Colonic mucosa (tissue), 4 donors: ENCODE measurements around the gene MTPN. TPM values are rescaled to one million over a fixed set of nuclear protein-coding genes. Genes with fewer than 3 reads are reported as not detected.

Experiments used
- DNase-seq: peaks from one replicate; pipeline ENCODE4 v3.0.0-alpha.2; 2020
- H3K27ac ChIP-seq: fragments of 200-600 bp; one replicate; pipeline ENCODE4 v1.8.0; 2021
- H3K27me3 ChIP-seq: fragments of 200-600 bp; one replicate; pipeline ENCODE4 v1.8.0; 2021
- H3K36me3 ChIP-seq: fragments of 200-600 bp; one replicate; pipeline ENCODE4 v1.8.0; 2021
- H3K4me1 ChIP-seq: fragments of 200-600 bp; one replicate; pipeline ENCODE4 v1.8.0; 2021; ENCODE audit warnings: mild to moderate bottlenecking
- H3K4me3 ChIP-seq: fragments of 200-600 bp; one replicate; pipeline ENCODE4 v1.8.0; 2021
- H3K9ac ChIP-seq, 2 donors: one replicate each; pipeline ENCODE4 v1.7.0; 2013; ENCODE audit warnings: control low read depth in 2 of 2, low read depth in 2 of 2, low read length in 2 of 2
- H3K9me3 ChIP-seq: fragments of 200-600 bp; one replicate; pipeline ENCODE4 v1.8.0; 2021
- CTCF ChIP-seq: fragments of 200-600 bp; IDR thresholded peaks from one replicate; pipeline ENCODE4 v1.8.0; 2022; ENCODE audit warnings: antibody characterized with exemption, mild to moderate bottlenecking
- intact Hi-C: fragments of 100-400 bp; cut with DNase I; formaldehyde crosslinking; loops from one replicate; pipeline ENCODE4 v1.14.1; 2022
- total RNA-seq, 2 donors: library from RNA; stranded (reverse); fragmentation: NEBNext Ultra II Directional in 1 of 2; extraction: Animal tissue kit (Norgen Biotek cat#: 25700) in 1 of 2; gene quantifications; one replicate each; pipeline ENCODE4 v1.2.1, GENCODE V29; 2021
- donor health status: healthy.
- donor health status: DM: no; HTN: no; CAD: no.
- donor health status: DM: no; HTN: no; CAD: no.

MTPN gene
- total RNA-seq, 2 donors from 2014 or later: 101 to 109 TPM

- intact Hi-C loops: no loop called here
- TF ChIP-seq CTCF: no peak
Observed at GRCh38 chr7:136006208-136006607, 29.0 kb upstream of the MTPN start.

GRCh38 chr7:136004083-136004482 lies 26.9 kb upstream of the MTPN start:
- H3K9ac ChIP-seq: no peak overlapping the region
- no peak for DNase-seq
- H3K4me3 ChIP-seq: no peak overlapping the region
- no peak overlapping the region for H3K27ac ChIP-seq
- no peaks in the 10 kb centered on the region for H3K4me1 ChIP-seq
- H3K27me3 ChIP-seq: no peaks in the 10 kb centered on the region
- intact Hi-C loops: no loop called here
- no peaks in the 10 kb centered on the region for H3K9me3 ChIP-seq
- H3K36me3 ChIP-seq: no peaks in the 10 kb centered on the region
- TF ChIP-seq CTCF: no peak

More at GRCh38 chr7:136006208-136006607, 29.0 kb upstream of the MTPN start:
- DNase-seq: no peak
- H3K4me1 ChIP-seq: no peaks in the 10 kb centered on the region
- no peak overlapping the region for H3K4me3 ChIP-seq
- no peaks in the 10 kb centered on the region for H3K9me3 ChIP-seq
- H3K36me3 ChIP-seq: no peaks in the 10 kb centered on the region
- H3K27me3 ChIP-seq: no peaks in the 10 kb centered on the region
- H3K27ac ChIP-seq: no peak overlapping the region
- H3K9ac ChIP-seq: no peak overlapping the region

- Histone ChIP-seq H3K9ac (no peak overlapping the region), H3K36me3 (no peaks in the 10 kb centered on the region), H3K4me3 (no peak overlapping the region), H3K27ac (no peak overlapping the region), H3K27me3 (no peaks in the 10 kb centered on the region), H3K9me3 (no peaks in the 10 kb centered on the region), H3K4me1 (no peaks in the 10 kb centered on the region)
- intact Hi-C loops: no loop called here
- no peak for DNase-seq
- no peak for TF ChIP-seq CTCF
Observed at GRCh38 chr7:136002802-136003201, 25.6 kb upstream of the MTPN start.

GRCh38 chr7:136000288-136000913 lies 23.2 kb upstream of the MTPN start:
- H3K4me1 ChIP-seq: no peaks in the 10 kb centered on the region
- H3K27ac ChIP-seq: no peak overlapping the region
- no peaks in the 10 kb centered on the region for H3K36me3 ChIP-seq
- intact Hi-C loops: no loop called here
- no peak overlapping the region for H3K4me3 ChIP-seq
- H3K9ac ChIP-seq: no peak overlapping the region
- H3K9me3 ChIP-seq: no peaks in the 10 kb centered on the region
- H3K27me3 ChIP-seq: no peaks in the 10 kb centered on the region
- DNase-seq: no peak
- TF ChIP-seq CTCF: no peak

GRCh38 chr7:135998081-135998480 lies 20.9 kb upstream of the MTPN start:
- TF ChIP-seq CTCF: no peak
- Histone ChIP-seq H3K9ac (no peak overlapping the region), H3K4me1 (no peaks in the 10 kb centered on the region), H3K36me3 (no peaks in the 10 kb centered on the region), H3K9me3 (no peaks in the 10 kb centered on the region), H3K27me3 (no peaks in the 10 kb centered on the region), H3K27ac (no peak overlapping the region), H3K4me3 (no peak overlapping the region)
- intact Hi-C loops: no loop called here
- no peak for DNase-seq
